SKM-1 (cell line): ENCODE measurements around the gene RFPL3.
"Not testable (repeated sequence)": the region's sequence is repeated elsewhere in the genome, so short reads cannot be mapped to it uniquely, and the experiment has no call there.

Source experiments
- DNase-seq: peaks from one replicate; lab custom pipeline; 2025; ENCODE audit not compliant: unreplicated experiment; lab: John Stamatoyannopoulos, UW

The RFPL3 gene

DNA sequence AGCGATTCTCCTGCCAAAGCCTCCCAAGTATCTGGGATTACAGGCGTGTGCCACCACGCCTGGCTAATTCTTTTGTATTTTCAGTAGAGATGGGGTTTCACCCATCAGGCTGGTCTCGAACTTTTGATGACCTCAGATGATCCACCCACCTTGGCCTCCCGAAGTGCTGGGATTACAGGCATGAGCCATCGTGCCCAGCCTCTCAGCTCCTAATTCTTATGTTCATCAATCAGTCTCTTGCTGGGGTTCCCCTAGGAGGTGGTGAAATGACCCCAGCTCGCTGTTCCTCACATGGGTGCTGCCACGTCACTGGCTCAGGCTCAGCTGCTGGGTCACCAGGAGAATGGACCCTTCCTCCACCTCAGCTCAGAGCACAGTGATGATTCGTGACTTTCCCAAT, at the start of gene RFPL3:
Gene RFPL3, plus strand, starts transcription at position 301 of the 400 bp plus-strand sequence. CDS start 205 bp downstream, outside the sequence.
- not testable (repeated sequence) for DNase-seq

DNA sequence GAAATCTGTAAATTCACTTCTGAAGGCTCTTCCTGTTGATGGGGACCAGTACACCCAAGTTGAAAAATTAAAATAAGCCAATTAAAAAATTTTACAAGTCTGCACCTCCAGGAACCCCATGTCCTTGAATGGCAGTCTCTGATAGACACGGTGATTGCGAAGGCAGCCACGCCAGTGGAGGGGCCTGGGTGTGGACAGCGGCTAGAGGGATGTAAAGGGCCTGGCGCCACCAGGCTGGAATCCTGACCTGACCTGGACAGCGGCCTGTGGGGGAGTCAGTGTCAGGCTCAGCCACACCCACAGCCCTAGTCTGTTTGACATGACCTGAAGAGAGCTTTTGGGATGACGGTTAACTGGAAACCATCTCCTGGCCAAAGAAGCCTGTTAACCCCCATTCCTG, 49.5 kb upstream of the RFPL3 start:
- DNase-seq: no peak

DNA sequence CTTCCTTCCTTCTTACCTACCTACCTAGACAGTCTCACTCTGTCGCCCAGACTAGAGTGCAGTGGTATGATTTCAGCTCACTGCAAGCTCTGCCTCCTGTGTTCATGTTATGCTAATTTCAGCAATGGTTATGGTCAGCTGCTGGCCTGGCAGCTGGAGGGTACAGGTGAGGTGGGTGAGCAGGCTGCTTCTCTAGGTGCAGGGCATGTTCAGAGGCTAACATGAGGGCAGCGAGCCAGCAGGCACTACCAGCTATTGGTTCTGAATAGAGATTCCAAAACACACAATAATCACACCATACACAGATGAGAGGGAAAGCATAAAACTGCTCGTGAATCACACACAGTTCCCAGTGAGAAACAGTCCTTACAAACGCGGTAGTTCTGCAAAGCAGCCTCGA, 48.7 kb upstream of the RFPL3 start:
- DNase-seq: no peak

DNA sequence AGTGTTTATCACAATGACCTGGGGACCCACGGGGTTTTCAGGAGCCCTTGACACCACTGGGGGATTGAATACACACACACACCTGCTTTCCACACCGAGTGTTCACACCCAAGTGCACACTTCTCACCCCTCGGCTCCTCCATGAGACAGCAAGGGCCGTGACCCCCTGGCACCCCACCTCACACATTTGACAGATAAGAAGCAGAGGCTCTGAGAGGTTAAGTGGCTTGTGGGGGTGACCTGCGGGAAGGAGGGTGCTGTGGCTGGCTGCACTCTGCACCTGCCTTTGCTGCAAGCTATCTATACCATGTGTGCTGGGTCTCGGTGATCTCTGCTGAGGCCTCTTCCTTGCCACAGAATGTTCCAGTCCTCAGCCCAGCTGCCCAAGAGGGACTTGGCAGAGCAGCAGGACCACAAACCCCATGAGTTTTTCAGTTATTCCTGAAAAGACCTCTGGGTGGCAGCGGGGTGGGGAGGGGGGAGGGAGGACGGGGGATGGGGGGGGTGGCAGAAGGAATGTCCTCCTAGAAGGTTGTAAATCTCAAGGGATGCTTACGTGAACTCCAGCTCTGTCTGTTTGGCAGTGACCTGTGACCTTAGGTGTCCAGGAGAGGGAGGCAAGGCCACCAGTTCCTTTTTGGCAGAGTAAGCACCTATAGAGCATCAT, 47.9 kb upstream of the RFPL3 start:
- DNase-seq: no peak

DNA sequence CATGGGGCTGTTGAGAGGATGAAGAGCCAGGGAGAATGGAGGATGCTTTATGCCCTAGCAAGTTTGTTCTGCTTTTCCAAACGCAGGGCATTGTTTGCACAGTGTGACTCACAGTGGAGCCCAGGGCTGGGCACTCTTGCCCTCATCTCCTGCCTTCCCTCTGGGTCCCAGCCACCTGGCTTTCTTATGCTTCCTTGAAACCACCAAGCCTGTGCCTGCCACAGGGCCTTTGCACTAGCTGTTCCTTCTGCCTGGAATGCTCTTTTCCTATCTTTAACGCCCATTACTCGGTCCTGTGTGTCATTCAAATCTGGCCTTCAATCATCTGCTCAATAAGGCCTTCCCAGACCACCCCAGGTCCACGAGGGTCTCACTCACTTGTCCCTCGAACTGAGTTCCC, 46.9 kb upstream of the RFPL3 start:
- no peak for DNase-seq

DNA sequence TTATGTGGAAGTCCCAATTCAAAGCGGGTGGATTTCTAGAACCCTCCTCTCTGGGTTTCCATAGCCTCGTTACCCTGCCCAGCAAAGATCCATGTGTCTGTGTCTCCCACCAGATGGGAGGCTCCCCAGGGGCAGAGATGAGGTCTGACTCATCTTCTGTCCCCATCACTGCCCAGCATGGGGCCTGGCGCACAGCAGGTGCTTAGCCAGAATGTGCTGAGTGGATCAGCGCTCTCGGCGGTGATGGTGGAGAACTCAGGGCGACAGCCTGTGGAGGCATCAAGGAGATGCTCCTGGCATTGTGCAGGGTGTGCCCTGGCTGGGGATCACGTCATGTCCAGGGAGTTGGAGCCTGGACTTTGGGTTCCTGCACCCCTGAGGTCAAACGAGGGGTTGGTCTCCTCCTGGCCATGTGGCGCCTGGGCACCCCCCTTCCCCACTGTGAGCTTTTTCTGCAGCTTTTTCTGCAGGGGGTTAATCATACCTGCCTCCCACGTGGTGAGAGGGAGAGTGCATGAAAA, 46.1 kb upstream of the RFPL3 start:
- DNase-seq: no peak

DNA sequence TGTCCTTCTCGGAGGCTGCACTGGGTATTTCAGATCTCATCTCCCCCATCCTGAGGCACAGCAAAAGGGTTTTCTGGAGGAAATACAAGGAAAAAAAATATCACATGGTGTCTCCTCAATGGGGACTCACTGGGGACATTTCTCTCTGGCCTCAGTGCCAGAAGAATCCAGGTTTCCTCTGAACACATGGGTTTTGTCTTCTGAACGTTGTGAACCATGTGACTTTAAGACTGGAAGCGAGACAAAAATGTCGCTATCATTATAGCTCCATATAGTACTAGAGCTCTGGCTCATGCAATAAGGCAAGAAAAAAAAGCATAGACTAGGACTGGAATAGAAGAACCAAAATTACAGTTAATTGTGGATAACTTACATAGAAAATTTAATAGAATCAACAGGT, 44.9 kb upstream of the RFPL3 start:
- no peak for DNase-seq

DNA sequence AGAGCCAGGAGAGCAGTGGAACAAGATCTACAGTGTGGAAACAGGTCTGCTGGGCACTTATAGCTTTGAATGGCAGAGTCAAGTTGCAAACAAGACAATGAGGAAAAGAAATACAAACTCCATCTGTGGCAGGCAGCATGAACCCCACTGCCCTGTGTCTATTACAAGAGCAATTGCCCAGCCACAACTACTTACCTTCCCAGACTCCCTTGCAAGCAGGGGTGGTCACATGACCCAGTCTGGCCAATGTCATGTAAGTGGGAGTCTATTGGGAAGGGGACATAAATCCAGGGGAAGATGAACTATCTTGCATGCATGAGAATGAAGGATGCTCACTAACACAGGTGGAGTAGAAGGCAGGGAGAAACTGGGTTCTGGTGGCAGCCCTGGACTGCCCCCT, 44.1 kb upstream of the RFPL3 start:
- no peak for DNase-seq

DNA sequence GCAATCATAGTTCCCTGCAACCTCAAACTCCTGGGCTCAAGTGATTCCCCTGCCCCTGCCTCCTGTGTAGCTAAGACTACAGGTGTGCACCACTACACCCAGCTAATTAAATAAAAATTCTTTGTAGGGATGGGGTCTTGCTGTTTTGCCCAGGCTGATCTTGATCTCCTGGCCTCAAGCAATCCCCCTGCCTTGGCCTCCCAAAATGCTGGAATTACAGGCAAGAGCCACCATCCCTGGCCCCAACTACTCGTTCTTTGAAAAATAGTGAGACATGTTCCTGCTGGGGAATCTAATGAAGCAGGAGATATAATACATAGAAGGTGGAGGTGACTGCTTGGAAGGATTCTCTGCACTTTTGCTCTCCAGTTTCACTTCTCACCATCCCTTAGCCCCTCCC, 40.1 kb upstream of the RFPL3 start:
- DNase-seq: no peak

DNA sequence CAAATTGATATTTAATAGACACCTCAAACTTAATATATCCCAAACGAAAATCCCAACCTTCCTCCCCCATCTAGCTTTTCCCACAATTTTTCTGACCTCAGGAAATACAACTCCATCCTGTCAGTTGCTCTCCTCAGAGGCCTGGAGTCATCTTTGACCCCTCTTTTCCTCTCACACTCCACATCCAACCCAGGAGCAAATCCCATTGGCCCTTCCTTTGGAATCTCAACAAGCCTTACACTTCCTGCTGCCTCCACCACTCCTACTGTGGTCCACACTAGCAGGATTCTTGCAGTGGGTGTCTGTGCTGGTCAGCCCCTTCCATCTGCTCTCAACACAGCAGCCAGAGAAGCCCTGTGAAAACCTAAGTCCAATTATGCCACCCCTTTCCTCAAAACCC, 39.3 kb upstream of the RFPL3 start:
- DNase-seq: no peak

DNA sequence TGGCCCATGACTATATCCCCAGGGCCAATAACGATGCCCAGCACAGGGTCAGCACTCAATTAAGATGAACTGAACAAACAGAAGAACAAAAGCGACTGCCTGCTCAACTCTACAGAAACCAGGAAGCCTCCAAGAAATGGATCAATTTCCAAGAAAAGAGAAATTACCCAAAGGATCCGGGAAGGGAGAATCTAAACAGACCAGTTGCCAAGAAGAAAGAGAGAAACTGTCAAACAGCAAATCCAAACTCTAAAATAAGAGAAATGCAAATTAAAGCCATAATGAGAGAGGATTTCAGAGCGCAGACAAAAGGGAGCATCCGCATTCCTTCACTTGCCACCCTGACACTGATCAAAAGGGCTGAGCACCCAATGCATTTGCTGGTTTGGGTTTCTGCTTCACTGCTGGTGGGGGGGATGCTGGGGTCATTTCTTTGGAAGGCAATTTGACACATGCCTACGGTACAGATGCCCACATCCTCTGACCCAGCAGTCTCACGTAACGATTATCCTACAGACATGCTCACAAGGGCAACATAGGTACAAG, 37.7 kb upstream of the RFPL3 start:
- no peak for DNase-seq

DNA sequence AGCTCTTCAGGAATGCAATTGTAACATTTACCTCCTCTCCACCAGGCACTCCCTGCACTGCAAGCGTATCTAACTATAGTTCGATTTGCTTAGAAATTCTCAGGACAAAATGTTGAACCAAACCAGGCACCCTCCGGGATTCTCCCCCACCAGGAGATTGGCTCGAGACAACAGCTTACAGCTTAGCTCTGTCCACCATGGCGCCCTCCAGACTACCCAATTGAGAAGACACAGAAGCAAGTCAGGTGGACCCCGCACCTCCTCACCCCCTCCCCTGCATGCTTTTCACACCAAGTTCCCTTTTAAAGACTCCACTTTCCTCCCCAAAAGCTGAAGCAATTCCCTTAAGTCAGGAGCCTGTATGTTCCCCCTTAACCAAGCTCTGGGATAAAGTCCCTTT, 34.7 kb upstream of the RFPL3 start:
- DNase-seq: no peak

DNA sequence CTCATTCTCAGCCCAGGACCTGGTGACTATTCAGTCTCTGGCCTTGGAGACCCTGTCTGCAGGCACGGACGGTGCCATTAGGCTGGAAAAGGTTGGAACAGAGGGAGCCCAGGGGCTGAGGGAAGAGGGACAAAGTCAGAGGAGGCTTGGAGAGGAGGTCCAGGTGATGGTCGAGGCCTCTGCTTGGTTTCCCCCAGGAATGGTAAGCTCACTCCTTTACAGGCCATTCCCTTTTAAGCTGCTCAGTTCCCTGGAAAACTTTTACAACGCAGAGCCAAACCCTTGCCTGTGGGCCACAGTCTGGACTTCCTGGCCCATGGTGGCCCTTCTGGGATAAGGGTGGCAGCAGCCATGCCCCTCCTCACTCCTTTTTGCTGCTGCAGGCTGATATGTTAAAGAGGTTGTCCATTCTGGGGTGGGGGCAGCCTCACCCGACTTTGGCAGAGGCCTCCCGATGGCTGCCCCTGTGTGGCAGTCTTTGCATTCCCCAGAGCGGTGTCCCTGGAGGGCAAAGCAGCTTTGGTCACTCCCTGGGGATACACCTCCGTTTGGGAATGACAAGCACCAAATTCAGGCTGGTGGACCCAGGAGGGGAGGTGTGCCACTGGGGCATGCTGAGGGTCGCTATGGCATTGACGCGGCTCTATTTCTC, 34.0 kb upstream of the RFPL3 start:
- DNase-seq: no peak

DNA sequence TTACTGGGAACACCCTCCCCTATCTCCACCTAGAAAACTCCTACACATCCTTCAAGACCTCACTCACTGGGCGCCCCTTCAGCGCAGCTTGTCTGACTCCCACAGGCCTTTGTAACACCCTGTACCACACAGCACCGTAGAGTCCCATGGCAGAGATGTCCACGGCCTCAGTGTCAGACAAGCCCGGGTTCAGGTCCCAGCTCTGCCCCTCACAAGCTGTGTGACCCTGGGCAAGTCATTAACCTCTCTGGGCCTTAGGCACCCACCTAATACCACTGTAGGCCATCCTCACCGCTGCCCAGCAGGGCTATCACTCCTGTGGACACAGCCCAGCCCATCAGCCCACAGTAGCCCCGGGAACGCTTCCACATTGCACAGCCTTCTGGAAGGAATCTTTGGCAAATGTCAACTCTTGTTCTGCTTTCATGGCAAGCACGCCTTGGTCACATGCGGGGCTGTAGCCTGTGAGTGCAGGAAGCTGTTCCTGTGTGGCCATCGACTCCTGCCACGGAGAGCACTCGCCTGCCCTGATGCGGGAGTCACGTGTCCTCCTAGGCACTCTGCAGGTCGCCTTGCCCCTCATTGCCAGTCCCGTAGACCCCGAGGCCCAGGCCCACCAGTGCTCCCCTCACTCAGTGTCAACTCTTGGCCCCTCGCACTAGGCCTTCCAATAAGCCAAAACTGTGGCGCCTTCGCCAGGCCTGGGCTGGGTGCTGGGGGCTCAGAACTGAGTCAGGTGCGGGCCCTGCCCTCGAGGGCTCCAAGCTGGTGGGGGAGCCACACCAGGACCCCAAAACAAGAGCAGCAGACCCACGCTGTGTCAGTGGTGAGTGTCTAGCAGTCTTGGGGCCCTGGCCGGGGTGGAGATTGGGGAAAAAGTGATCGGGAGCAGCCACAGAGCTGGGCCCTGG, 32.9 kb upstream of the RFPL3 start:
- DNase-seq: no peak

DNA sequence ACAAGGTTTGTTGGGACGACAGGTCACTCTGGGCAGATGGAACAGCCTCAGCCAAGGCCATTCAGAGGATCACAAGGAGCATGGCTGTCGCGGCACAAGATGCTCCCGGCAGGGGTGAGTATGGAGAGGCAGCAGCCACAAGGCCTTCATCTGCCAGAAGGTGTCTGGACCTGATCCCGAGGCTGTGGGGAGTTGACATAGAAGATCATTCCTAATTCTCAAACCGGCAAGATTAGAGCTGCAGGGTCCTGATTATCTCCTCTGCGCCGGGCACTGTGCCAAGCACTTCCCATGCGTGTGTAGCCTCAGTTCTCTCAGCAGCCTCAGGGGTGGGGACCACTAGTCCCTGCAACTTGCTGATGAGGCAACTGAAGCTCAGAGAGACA, 32.3 kb upstream of the RFPL3 start:
- no peak for DNase-seq

DNA sequence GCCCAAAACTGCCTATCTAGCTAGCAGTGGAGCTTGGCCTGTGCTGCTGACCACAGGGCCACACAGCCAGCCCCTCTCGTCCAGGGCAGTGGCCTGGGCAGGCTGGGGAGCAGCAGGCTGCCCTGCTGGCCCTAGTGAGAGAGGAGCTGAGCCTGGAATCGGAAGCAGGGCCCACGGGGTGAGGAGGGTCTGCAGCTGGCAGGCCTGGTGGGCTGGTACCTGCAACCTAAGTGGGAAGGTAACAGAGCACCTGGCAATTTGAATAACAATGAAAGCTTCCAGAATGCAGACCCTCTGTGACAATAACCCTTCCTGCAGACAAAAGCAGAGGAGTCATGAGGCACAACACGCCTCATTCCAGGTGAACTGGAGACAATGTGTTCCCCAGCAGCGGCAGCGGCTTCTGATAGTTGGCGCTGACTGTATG, 31.8 kb upstream of the RFPL3 start:
- no peak for DNase-seq

DNA sequence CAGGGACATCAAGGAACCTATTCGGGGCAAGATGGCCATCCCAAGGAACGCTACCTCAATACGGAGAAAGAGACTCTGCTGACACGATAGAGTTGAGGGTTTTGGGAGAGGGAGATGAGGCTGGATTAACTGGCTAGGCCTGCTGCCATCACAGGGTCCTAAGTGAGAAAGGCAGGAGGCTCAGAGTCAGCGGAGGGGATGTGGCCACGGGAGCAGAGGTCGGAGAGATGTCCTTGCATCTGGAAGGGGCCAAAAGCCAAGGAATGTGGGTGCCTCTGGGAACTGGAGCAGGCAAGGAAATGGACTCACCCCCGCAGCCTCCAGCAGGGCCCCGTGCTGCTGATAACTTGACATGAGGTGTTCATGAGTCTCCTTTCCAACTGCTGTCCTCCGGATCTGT, 31.0 kb upstream of the RFPL3 start:
- no peak for DNase-seq

DNA sequence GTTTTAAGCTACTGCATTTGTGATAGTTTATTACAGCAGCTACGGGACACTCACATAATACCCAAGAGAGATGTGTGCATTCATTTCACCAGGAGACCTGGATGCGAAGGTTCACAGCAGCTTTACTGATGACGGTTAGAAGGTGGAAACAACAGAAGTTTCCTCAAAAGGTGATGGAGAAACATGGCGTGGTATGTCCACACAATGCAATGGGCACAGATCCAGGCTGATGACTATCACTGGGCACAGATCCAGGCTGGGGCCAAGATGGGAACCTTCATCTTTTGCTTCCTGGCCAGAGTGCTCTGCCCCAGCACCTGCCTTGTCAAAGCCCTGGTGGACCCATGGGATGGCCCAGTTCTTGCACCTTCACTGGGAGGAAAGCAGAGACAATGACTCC, 30.6 kb upstream of the RFPL3 start:
- DNase-seq: no peak

DNA sequence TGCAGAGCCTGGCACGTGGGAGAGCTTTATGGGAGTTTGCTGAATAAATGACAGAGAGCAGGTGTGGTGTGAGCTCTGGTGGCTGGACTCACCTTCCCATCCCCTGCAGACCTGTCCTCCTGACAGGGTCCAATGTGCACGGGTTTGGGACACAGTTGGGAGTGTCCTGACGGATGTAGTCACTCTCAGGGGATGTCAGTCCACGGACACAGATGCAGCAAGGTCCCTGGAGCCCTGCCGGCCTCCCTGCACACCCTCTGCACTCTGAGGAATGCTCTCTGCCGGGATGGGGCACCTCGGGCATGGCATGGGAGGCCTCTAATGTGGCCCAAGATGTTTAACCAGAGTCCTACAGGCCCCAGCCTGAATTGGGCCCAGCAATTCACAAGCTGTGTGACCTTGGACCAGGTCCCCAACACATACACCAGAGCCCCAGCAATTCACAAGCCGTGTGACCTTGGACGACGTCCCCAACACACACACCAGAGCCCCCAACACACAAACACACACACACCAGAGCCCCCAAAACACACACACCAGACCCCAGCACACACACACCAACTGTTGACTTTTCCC, 30.0 kb upstream of the RFPL3 start:
- DNase-seq: no peak

DNA sequence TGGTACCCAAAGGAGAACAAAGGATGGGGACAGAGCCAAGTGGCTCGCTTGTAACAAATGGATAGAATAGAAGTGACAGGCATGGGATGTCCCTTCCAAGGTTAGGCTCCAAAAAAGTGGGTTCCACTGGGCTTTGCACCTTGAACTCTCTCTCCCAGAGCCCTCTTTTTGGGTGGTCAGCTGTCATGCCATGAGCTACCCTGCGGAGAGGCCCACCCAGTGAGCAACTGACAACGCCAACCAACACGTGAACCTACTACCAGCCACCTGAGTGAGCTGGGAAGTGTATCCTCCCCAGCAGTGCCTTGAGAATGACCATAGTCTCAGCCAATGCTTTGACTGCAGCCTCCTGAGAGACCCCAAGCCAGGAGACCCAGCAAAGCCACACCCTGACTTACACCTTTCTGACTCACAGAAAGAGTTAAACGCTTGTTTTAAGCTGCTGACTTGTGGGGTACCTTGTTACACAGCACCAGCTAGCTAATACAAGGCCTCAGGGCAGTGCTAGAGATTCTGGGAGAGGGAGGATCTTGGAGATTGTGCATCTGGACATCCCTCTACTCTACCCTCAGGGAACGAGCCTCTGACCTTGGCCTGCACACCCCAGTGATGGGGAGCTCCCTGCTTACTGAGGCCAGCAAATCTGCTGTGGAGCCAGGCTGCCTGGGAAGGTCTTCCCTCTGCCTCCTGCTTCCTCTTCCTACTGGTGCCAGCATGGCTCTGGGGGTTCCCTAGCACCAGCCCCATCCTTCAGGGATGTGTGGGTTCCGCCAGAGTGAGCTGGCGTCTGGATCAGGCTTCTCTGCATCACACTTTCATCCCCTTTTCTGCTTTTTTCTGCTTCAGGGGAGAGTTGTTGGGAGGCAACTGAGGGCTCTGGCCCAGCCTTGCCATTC, 29.1 kb upstream of the RFPL3 start:
- DNase-seq: no peak
